GM21717 (cell line): Measurements from ENCODE around the gene DPP4.

Experiments used
- ATAC-seq: cut with Tn5 transposase; IDR thresholded peaks from one replicate; pipeline ENCODE4 v1.9.1; 2021; ENCODE audit warnings: mild to moderate bottlenecking, moderate library complexity; ENCODE audit not compliant: unreplicated experiment

DPP4 gene

DNA sequence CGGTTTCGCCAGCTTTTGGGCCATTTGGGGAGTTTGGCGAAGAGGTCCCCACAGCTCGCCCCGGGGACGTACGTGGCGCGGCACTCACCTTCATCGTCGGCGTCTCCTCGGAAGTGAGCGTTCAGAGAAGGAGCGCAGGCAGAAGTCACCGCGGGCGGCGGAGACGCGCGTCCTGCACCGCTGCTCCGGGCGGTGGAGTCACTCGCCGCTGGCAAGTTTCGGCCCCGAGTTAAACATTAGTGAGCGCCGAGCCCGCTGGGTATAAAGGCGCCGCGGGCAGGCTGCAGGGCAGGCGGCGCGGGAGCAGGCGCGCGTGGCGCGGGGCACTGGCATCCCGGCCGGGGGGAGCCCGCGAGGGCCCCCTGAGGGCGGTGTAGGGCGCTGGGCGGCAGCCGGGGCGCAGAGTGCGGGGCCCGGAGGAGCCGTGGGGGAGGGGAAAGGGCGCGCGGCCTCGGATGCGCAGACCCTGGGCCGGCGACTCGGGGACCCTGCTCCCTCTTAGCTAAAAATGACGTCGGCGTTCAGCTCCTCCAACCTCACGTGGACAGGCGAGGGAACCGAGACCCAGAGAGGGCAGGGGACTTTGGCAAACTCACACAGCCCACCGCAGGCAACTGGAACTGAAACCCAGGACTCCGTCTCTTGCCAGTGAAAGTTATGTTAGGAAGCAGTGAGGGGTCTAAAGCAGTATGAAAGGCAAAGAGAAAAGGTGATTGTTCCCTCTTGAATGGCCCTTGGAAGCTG lies at the start of gene DPP4:
Gene DPP4, minus strand, starts transcription at position 328 of the 744 bp plus-strand sequence. Its CDS starts 234 bp downstream, at position 94.
- peak; percentile 86 for ATAC-seq

DNA sequence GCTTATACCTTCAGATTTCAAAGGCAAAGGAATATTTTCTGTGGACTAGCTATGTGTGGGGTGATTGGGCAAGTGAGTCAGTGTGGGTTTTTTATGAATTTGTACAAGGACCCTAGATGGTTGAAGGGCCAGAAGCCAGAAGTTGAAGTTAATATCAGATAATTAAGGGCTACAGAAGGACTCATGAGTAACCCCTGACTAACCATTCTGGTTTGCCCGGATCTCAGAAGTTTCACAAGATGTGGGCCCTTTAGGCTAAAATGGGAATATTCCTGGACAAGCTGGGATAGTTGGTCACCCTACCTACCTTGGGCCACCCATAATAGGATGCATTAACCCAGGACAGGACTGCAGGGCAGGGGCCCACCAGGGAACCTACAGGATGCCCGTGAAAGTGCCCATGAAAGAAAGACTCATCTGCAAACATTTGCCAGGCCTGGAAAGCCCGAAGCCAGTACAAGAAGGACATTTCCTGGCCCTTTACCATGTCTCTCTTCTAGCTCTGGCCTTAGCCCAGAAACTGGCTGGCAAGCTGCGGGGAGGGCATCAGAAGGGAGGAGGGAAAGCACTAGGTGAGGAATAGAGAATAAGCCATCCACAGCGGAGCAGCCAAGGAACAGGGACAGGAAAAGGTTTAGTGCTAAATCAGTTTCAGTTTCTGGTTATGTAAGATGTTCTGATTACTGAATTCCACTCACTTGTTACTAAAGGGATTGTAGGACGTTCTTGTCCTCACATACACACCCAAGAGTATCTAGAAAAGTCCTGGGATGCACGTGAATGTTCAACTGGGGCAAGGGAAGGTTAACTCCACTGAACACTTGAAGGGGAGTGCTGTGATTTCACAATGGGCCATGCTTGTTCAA lies 44.4 kb upstream of the DPP4 start:
- ATAC-seq = no peak

DNA sequence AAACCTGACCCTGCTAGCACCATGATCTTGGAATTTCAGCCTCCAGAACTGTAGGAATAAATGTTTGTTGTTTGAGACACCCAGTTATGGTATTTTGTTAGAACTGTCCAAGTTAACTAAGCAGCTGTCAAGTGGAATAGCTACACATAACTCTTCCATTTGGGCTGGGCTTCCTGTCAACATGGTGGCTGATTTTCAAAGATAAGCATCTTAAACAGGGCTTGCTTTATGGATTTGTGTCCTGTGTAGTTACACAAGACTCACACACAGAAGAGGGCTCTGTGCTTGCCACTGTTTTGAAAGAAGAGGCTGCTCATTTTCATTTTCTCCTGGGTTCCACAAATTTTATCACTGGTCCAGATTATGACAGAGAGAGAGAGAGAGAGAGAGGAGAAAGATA lies 42.3 kb upstream of the DPP4 start:
- no peak for ATAC-seq

DNA sequence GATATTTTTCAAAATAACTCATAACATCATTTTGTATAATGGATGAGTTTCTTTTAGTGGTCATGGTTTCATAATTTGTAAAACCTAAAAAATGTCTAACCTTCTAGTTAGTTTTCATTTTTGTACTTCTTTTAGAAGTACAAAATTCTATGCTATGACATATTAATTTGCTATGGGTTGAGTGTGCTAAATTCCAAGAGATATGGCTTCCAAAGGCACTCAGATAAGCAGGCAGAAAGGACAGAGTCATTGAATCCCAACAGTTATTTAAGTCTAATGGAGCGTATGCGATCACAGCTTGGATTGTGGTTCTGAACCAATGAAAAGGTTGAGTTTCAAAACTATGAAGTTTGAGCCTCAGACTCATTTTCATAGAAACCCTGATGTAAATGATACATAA lies 41.1 kb upstream of the DPP4 start:
- no peak for ATAC-seq

DNA sequence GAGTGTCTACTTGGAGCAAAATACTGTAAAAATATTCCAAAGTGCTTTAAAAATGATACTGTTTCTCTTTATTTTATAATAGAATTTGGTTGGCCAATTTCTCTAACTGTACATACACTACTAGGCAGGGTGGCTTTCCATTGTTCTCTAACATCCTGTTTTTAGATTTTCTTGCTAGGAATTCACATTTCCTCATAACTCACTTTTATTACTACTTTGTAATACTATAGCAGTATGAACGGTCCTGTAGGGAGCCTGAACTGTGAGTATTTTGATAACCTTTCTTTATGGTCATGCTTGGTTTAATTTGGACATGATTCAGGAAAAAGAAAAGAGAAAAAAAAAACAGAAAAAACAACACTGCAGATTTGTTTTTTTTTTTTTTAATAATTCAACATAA lies 40.3 kb upstream of the DPP4 start:
- ATAC-seq = no peak

DNA sequence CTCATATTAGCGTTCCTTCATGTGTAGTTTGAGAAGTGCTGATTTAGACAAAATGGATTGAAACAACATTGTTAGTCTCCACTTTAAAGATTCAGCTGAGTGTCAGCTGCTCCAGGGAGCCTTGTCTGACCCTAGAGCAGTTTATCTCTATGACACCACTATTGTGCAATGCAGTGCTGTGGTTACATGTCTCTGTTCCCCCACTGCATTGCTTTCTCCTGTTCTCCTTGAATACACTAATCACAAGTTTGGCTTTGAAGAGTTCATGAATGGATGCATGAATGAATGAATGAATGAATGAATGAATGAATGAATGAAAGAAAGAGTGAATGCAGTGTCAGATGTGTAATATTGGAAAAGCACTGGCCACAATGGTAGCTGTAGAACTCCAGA lies 39.8 kb upstream of the DPP4 start:
- ATAC-seq = no peak

DNA sequence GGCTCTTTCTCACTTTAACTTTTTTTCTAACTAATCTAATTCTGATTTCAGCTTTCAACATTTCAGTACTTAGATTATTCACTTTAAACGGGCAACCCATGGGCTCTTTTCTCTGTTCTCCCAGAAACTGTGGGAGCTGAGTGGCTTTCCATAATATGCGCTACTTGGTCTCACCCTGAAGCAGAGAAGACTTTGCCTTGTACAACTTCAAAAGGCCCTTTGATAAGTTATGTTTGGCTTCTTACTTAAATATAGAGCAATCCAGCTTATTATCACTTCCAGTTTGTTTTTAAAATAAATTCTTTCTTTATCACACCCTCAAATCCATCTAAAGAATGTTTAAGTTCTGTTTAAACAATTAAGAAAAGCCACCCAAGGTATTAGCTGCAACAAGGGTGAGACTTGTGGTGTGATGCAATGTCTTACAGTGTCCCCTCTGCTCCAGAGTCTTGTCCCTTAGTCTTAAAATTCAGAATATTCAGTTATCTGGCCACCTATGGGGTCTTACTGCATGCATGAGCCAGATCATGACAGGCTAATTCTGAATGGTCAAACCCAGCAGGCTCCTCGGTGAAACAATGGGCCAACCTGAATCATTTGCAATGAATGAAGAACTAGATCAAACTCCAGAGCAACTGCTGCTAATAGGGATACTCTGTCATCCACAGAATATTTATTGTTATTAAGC lies 39.2 kb upstream of the DPP4 start:
- ATAC-seq = no peak

DNA sequence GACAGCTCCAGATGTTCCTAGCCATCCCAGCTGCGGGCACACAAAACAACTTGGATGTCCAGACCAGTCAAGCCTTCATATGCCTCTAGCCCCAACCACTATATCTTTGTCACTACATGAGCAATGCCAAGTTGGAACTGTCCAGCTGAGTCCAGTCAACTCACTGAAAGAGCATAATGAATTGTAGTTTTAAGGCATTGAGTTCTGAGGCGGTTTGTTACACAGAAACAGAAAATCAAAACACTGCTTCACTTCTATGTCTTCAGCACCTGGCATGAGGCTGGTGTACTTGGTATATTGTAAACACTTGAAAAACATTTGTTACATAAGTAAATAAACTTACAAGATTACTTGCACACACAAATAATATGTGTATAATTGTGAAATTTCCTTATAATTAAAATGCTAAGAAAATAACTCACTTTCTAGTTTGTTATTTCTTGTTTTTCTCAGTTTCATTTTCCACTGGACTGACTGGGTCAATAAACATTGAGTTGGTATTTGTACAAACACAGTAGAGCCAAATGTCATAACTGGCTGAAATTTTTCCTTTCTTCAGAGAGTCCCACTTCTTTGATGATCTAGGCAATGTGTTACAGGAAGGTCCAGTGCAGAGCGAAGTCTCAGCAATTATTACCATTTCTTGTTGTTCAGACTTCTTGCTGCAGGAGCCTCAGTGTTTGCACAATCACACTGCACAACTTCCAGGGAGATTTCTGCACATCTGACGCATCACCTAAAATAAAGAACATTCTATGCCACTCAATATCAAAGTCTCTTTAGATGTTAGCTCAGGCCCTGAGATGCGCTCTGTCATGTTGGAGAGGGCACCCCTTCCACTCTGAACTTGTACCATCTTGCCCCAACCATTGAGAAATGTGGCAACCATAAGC lies 38.2 kb upstream of the DPP4 start:
- no peak for ATAC-seq

DNA sequence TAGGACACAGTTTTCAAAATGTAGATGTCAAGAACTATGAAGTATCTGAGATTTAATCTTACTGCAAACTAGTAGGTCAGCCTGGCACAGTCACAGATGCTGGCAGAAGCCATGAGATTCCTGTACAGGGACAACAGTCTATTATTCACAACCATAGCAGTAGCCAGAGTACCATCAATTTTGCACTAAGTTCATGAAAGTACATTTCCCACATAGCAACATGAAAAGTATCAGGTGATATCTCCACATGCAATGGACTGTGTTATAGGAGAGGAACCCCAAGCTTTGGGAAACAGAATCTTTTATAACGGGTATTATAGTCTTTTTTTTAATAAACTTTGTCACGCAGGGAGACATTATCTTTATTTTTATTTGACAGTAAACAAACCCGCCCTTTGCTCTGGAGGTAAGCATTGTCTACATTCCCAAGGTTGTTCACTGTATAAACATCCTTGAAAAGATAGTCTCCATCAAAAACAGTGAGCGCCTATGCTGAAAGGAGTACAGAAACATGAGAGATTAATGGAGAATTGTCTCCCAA lies 33.4 kb upstream of the DPP4 start:
- no peak for ATAC-seq

DNA sequence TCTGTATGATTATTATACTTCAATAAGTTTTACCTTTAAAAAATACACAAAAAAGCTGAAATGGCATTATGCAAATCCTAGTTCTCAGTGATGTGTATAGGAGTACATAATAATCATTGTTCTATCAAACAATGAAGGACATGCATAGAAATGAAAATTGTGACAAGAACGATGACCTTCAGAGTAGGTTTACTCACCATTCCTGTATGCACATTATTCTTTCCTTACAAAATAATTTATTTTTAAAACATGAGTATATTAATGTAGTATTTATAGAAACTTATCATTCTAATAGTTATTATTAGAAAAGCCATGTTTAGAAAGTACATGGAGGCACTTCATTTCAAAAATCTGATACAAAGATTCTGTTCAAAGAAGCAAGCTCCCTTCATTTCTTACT lies 32.7 kb upstream of the DPP4 start:
- ATAC-seq = no peak

DNA sequence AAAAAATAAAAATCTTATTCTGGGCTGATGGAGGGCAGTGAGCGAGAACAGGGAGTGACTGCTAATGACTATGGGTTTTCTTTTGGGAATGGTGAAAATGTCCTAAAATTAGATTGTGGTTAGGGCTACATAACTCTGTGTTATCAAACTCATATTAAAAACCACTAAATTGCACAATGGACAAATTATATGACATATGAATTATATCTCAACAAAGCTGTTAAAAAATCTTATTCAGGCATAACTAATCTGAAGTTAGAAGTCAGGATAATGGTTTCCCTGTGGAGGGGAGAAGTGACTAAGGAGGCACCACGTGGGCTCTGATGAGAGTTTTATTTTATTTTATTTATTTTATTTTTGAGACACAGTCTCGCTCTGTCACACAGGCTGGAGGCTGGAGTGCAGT lies 32.1 kb upstream of the DPP4 start:
- no peak for ATAC-seq

DNA sequence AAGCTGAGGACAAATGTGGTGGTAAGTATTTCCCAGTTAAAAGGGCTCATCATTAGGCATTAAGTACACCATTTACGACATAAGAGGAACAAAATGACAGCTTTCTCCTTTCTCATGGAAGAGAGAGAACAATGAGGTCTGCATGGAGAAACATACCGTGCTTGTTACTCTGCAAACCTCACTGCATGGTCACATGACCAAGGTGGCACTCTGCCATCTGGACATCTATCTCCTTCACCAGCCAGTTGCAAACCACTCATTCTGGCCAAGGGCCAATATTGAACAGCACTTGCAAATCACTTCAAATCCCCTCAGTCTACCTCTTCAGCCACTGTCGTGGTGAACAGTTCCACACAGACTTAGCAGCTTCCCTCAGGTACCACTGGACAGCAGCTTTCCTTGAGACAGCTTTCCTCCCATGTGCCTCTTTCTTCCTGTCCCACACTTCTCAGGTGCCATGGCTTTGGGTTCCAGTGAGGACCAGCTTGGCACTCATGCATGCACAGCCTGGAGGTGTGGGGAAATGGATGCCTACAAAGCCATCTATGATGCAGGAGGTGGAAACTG lies 29.5 kb upstream of the DPP4 start:
- no peak for ATAC-seq

DNA sequence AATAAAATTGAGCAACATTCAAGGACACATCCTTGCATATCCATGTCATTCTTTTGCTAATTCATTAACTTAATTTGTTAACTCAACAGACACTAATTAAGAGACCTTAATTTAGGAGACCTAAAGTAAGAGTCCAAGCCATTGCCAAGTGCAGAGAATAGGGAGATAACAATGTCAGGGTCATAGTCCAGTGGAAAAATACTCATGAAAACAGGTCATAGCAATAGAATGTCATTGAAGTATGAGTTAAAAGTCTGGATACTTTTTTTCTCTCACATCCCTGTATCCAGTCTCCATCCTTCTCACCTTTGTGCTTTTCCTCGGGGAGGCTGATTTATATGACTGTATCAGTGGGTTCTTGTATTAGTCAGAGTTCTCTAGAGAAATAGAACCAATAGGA lies 26.6 kb upstream of the DPP4 start:
- no peak for ATAC-seq

DNA sequence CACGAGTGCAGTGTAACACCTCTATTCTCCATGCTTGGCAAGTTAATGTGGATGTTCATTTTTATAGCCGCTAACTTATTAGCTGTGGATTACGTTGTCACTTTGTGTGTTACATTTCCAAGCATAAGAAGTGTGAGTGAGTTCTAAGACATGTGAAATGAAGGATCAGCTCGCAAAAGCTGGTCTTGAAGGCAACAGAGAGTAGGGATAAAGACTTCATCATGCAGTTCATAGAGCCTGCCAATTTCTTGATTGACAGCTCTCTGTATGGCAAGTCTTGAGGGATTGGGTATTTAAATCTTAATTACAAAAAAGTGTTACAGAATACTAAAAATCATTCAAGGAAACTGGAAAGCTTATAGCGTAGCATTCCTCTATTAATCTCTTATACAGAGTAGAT lies 25.8 kb upstream of the DPP4 start:
- no peak for ATAC-seq

DNA sequence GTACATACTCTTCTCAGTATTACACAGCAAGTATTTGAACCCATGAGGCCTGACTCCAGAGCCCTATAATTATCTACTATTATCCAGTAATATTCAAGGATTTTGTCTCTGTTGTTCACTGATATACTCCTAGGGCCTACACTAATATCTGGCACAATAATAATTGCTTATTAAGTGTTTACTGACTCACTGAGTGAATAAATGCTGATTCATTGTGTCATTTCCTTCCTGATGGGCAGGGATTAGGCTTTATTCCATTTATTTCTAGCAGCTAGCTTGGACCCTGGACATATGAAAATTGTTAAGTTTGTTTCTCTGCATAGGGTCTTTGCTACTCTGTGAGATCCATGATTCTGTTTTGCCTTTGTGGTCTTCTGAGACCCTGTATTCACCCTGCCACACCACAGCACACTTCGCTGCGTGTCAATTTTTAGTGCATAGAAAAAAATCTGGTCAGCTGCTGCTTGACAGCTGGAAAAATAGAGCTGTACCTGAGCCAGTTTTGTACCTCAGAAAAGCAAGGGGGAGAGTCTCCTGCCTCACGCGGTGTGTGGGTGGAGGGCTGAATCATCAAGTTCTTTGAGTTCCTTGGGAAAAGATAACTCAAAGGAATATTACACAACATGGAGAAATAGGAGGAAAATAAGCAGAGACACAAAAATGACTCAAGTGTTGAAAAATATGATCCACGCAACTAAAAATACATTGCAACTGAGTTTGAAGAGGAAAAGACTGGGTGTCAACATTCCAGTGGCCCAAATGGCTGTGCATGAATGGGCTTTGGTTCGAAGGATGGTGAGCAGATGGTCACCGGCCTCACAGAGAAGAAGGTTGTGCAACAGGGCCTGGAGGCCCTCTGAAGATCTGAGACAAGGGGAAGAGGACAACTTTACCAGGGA lies 18.9 kb upstream of the DPP4 start:
- ATAC-seq = no peak

DNA sequence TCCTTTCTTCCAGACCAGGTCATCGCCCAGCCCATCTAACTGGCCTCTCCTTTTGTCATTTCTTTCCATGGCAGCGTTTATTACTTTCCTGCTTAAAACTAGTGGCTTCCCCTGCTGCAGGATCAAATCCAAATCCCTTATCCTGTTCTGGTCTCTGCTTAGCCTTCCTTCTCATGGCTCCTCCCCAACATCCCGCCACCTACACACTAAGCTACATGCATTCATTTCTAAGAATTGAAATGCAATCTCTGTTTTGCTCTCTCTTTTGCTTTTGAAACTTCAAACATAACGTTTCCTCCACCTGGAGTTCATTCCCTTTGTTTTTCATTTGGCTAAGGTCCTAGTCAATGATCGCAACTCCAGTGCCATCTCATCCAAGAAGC lies 18.0 kb upstream of the DPP4 start:
- ATAC-seq = no peak

DNA sequence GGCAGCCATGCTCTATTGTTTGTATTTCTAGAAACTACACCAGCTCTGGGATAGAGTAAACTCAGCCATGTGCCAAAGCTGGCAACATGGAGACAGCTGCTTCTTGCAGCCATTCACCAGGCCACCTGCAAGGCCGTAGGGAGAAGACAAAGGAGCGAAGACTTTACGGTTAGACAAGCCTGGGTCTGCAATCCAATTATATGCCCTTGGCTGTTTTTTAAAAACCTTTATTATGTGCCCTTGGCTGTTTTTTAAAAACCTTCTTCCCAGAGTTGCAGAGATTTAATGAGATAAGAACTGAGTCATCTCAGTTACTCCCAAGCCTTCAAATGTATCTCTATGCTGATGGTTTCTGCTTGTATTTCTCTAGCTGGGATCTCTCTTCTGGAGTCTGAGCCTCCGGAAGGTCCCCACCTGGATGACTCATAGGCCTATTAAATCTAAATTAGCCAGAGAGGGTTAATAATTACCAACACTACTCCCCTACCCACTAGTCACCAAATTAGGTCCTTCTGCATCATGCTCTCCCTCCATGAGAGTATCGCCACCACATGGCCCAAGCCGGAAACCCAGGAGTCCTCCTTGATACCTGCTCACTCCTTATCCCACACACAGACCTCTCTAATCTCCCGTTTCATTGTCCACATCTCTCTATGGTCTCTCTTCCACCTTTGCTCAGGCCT lies 17.5 kb upstream of the DPP4 start:
- ATAC-seq = no peak

DNA sequence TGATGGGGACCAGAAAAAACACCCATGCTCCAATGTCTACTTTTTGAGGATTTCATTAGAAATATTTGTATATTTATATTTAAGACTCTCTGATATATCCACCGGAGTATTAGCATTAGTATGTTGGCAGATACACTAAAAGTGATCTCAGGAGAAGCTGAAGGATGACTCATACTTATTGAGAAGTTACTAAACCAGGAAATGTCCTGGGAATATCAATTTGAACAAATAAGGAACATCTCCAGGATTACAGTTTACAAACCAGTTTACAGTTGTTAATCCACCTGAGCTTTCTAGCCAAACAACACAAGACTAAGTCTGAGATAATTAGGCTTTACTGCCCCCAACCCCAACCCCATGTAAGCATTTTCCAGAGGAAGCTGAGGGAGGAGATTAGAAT lies 16.1 kb upstream of the DPP4 start:
- no peak for ATAC-seq

DNA sequence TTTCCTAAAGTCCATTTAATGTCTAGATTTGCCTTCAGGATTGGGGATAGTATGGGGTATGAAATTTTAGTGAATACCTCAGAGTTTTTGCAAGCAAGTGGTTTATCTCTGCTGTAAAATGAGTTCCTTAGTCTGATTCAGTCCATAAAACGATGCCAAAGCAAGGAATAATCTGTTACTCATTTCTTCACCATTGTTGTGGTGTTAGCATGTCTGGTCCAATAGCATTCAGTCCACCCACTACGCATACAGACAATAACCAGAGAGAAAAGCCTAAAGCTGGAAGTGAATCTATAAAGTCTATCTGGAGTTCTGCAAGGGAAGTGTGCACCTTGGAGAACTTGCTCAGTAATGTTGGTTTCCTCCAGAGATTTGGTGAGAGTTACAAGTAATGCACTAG lies 12.9 kb upstream of the DPP4 start:
- no peak for ATAC-seq
